DMS79 (cell line): ENCODE data around the gene LIPC.

Experiments used
- DNase-seq: peaks from one replicate; lab custom pipeline; 2025; lab: John Stamatoyannopoulos, UW

The LIPC gene

GRCh38 chr15:58458076-58458475 lies 26.3 kb downstream of the LIPC start:
- DNase-seq = no peak

- DNase-seq = no peak
These were observed 27.3 kb downstream of the LIPC start for GRCh38 chr15:58459045-58459444.

GRCh38 chr15:58459560-58459959 lies 27.8 kb downstream of the LIPC start:
- DNase-seq = no peak

GRCh38 chr15:58460116-58460790 lies 28.5 kb downstream of the LIPC start:
- no peak for DNase-seq

- DNase-seq = no peak
These were observed 29.1 kb downstream of the LIPC start for GRCh38 chr15:58460872-58461271.

GRCh38 chr15:58462547-58462946 lies 30.8 kb downstream of the LIPC start:
- peak; percentile 60 for DNase-seq

GRCh38 chr15:58462973-58463663 lies 31.3 kb downstream of the LIPC start:
- no peak for DNase-seq

- DNase-seq = peak; percentile 71
These were observed 32.2 kb downstream of the LIPC start for GRCh38 chr15:58463815-58464650.

- no peak for DNase-seq
These were observed 33.3 kb downstream of the LIPC start for GRCh38 chr15:58465070-58465469.

- DNase-seq = no peak
These were observed 34.2 kb downstream of the LIPC start for GRCh38 chr15:58465866-58466517.

- no peak for DNase-seq
These were observed 34.8 kb downstream of the LIPC start for GRCh38 chr15:58466566-58466965.

GRCh38 chr15:58467121-58467721 lies 35.4 kb downstream of the LIPC start:
- DNase-seq = peak; percentile 95

- peak; percentile 60 for DNase-seq
These were observed 36.1 kb downstream of the LIPC start for GRCh38 chr15:58467722-58468423.

GRCh38 chr15:58469432-58470353 lies 37.9 kb downstream of the LIPC start:
- no peak for DNase-seq

GRCh38 chr15:58471348-58471747 lies 39.6 kb downstream of the LIPC start:
- DNase-seq = no peak

- DNase-seq = no peak
These were observed 40.4 kb downstream of the LIPC start for GRCh38 chr15:58472221-58472620.

- no peak for DNase-seq
These were observed 41.2 kb downstream of the LIPC start for GRCh38 chr15:58472821-58473581.

- DNase-seq = no peak
These were observed 41.9 kb downstream of the LIPC start for GRCh38 chr15:58473724-58474123.

- DNase-seq = no peak
These were observed 43.0 kb downstream of the LIPC start for GRCh38 chr15:58474741-58475323.
